HepG2 (cell line): ENCODE measurements around the gene ANKRD11. TPM values are rescaled to one million over a fixed set of nuclear protein-coding genes. Genes with fewer than 3 reads are reported as not detected.
A peak's percentile ranks its signal among the peaks of the same experiment; 100 is the strongest.

Source experiments
- ERF ChIP-seq: IDR thresholded peaks from 2 replicates; pipeline ENCODE4 v1.6.1; 2018; ENCODE audit warnings: missing biosample characterization, missing genetic modification reagents
- FOXO1 ChIP-seq: sonication (generic); formaldehyde crosslinking; IDR thresholded peaks from 2 replicates; pipeline ENCODE4 v1.4.0; 2020; ENCODE audit warnings: missing genetic modification reagents
- NAIF1 ChIP-seq: sonication (generic); formaldehyde crosslinking; IDR thresholded peaks from 2 replicates; pipeline ENCODE4 v1.5.0; 2020; ENCODE audit warnings: mild to moderate bottlenecking, missing genetic modification reagents, borderline replicate concordance
- NRL ChIP-seq: sonication (generic); formaldehyde crosslinking; IDR thresholded peaks from 2 replicates; pipeline ENCODE4 v1.5.0; 2020; ENCODE audit warnings: missing genetic modification reagents, mild to moderate bottlenecking, moderate library complexity, borderline replicate concordance
- SIN3A ChIP-seq: IDR thresholded peaks from 2 replicates; pipeline ENCODE4 v1.6.1; 2011; ENCODE audit warnings: low read depth, mild to moderate bottlenecking, control low read depth, low read length, borderline replicate concordance
- TFDP1 ChIP-seq: IDR thresholded peaks from 2 replicates; pipeline ENCODE4 v1.6.1; 2016; ENCODE audit warnings: missing compliant biosample characterization, missing genetic modification reagents, borderline replicate concordance
- ZBTB38 ChIP-seq: sonication (generic); formaldehyde crosslinking; IDR thresholded peaks from 2 replicates; pipeline ENCODE4 v1.5.1; 2020; ENCODE audit warnings: mild to moderate bottlenecking, missing genetic modification reagents
- ZFP36L2 ChIP-seq: sonication (generic); formaldehyde crosslinking; IDR thresholded peaks from 2 replicates; pipeline ENCODE4 v1.4.0; 2020; ENCODE audit warnings: missing genetic modification reagents
- ZNF180 ChIP-seq: sonication (generic); formaldehyde crosslinking; IDR thresholded peaks from 2 replicates; pipeline ENCODE4 v1.4.0; 2020; ENCODE audit warnings: low read depth, missing genetic modification reagents, borderline replicate concordance
- ZNF33A ChIP-seq: sonication (generic); formaldehyde crosslinking; IDR thresholded peaks from 2 replicates; pipeline ENCODE4 v1.5.1; 2020; ENCODE audit warnings: missing genetic modification reagents, mild to moderate bottlenecking, moderate library complexity, borderline replicate concordance
- ZNF468 ChIP-seq: sonication (generic); formaldehyde crosslinking; IDR thresholded peaks from 2 replicates; pipeline ENCODE4 v1.8.0; 2022; ENCODE audit warnings: mild to moderate bottlenecking, moderate library complexity, missing genetic modification reagents
- ZNF558 ChIP-seq: sonication (generic); formaldehyde crosslinking; IDR thresholded peaks from 2 replicates; pipeline ENCODE4 v1.9.0; 2022; ENCODE audit warnings: mild to moderate bottlenecking, missing genetic modification reagents, borderline replicate concordance
- ZNF567 ChIP-seq: sonication (generic); formaldehyde crosslinking; IDR thresholded peaks from 2 replicates; pipeline ENCODE4 v1.8.1; 2023; ENCODE audit warnings: mild to moderate bottlenecking, missing genetic modification reagents, borderline replicate concordance
- ZNF766 ChIP-seq: sonication (generic); formaldehyde crosslinking; IDR thresholded peaks from 2 replicates; pipeline ENCODE4 v1.5.0; 2020; ENCODE audit warnings: missing genetic modification reagents, borderline replicate concordance
- ZSCAN31 ChIP-seq: sonication (generic); formaldehyde crosslinking; IDR thresholded peaks from 2 replicates; pipeline ENCODE4 v1.5.0; 2020; ENCODE audit warnings: low read depth, mild to moderate bottlenecking, missing genetic modification reagents
- polyA plus RNA-seq, 8 experiments: library from polyadenylated mRNA; depleted of rRNA in 3 of 8; stranded (reverse) in 7 of 8; unstranded in 1 of 8; fragments of >200 nt; fragmentation: Illumina TruSeq in 4 of 8; extraction: Trizol in 4 of 8; gene quantifications; 2 replicates each; pipeline versions ENCODE4 v1.2.1 to v1.2.3, GENCODE V29; 2011 to 2016; ENCODE audit warnings: low read depth in 4 of 8, missing spikeins in 1 of 8, mixed read lengths in 1 of 8; ENCODE audit not compliant: insufficient read depth in 1 of 8
- total RNA-seq, 5 experiments: library from RNA; depleted of rRNA; stranded (reverse); fragments of >200 nt; fragmentation: Illumina TruSeq; extraction: Trizol; gene quantifications; 2 replicates each; pipeline ENCODE4 v1.2.3, GENCODE V29; 2016; ENCODE audit warnings: low read depth in 1 of 5
- TF ChIP-seq, protein P1 (sequence below): IDR thresholded peaks from 2 replicates; pipeline ENCODE4 v1.6.1; 2016; ENCODE audit warnings: low read depth, missing genetic modification reagents, missing compliant biosample characterization
- TF ChIP-seq, protein P2 (sequence below): sonication (generic); formaldehyde crosslinking; conservative IDR thresholded peaks from 2 replicates; pipeline ENCODE4 v1.4.0; 2020; ENCODE audit warnings: missing genetic modification reagents
- TF ChIP-seq, protein P3 (sequence below): sonication (generic); formaldehyde crosslinking; IDR thresholded peaks from 2 replicates; pipeline ENCODE4 v1.4.0; 2020; ENCODE audit warnings: missing genetic modification reagents, low read depth, mild to moderate bottlenecking, borderline replicate concordance
- TF ChIP-seq, protein P4 (sequence below): sonication (generic); formaldehyde crosslinking; IDR thresholded peaks from 2 replicates; pipeline ENCODE4 v1.4.0; 2020; ENCODE audit warnings: missing genetic modification reagents, borderline replicate concordance

The ANKRD11 gene
- total and polyA plus RNA-seq, 2 of the 13 experiments (the other 11 are each of a cell fraction or from before 2014, with no cell fraction given), result 21.4 to 38.4 TPM

DNA sequence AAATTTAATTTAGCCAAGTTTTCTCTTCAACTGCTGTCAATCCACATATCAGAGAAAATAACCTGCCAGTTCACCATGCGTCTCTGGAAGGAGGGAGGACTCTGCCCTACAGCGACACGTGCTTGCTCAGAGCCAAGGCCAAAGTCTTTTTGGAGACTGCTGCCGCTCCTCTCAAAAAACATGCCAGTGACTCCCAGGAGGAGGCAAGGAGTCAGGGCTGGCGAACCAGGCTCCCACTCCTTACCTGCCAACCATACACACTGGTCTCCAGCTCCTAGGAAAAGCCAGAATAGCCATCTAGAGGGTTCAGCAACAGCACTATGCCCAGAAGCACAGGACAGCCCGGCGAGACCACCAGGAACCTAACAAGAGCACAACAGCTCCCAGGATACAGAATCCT is 73.0 kb downstream of the ANKRD11 start (continued):
- TF ChIP-seq, protein P1, sequence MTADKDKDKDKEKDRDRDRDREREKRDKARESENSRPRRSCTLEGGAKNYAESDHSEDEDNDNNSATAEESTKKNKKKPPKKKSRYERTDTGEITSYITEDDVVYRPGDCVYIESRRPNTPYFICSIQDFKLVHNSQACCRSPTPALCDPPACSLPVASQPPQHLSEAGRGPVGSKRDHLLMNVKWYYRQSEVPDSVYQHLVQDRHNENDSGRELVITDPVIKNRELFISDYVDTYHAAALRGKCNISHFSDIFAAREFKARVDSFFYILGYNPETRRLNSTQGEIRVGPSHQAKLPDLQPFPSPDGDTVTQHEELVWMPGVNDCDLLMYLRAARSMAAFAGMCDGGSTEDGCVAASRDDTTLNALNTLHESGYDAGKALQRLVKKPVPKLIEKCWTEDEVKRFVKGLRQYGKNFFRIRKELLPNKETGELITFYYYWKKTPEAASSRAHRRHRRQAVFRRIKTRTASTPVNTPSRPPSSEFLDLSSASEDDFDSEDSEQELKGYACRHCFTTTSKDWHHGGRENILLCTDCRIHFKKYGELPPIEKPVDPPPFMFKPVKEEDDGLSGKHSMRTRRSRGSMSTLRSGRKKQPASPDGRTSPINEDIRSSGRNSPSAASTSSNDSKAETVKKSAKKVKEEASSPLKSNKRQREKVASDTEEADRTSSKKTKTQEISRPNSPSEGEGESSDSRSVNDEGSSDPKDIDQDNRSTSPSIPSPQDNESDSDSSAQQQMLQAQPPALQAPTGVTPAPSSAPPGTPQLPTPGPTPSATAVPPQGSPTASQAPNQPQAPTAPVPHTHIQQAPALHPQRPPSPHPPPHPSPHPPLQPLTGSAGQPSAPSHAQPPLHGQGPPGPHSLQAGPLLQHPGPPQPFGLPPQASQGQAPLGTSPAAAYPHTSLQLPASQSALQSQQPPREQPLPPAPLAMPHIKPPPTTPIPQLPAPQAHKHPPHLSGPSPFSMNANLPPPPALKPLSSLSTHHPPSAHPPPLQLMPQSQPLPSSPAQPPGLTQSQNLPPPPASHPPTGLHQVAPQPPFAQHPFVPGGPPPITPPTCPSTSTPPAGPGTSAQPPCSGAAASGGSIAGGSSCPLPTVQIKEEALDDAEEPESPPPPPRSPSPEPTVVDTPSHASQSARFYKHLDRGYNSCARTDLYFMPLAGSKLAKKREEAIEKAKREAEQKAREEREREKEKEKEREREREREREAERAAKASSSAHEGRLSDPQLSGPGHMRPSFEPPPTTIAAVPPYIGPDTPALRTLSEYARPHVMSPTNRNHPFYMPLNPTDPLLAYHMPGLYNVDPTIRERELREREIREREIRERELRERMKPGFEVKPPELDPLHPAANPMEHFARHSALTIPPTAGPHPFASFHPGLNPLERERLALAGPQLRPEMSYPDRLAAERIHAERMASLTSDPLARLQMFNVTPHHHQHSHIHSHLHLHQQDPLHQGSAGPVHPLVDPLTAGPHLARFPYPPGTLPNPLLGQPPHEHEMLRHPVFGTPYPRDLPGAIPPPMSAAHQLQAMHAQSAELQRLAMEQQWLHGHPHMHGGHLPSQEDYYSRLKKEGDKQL (CRISPR knock-in tag), result no peak
- TF ChIP-seq ZNF468 (CRISPR knock-in tag), result no peak
- TF ChIP-seq SIN3A, result peak; percentile 60; the same call in 1 of the 2 replicates
- no peak for TF ChIP-seq ZFP36L2 (CRISPR knock-in tag)
- TF ChIP-seq ZNF567 (CRISPR knock-in tag), result no peak
- no peak for TF ChIP-seq NRL (CRISPR knock-in tag)
- TF ChIP-seq FOXO1 (CRISPR knock-in tag), result 0 out of 2 replicates have a peak, but pooled peaks have one; percentile 18
- no peak for TF ChIP-seq ZSCAN31 (CRISPR knock-in tag)
- no peak for TF ChIP-seq ZNF180
- TF ChIP-seq ZNF33A (CRISPR knock-in tag), result no peak
- TF ChIP-seq, protein P2, sequence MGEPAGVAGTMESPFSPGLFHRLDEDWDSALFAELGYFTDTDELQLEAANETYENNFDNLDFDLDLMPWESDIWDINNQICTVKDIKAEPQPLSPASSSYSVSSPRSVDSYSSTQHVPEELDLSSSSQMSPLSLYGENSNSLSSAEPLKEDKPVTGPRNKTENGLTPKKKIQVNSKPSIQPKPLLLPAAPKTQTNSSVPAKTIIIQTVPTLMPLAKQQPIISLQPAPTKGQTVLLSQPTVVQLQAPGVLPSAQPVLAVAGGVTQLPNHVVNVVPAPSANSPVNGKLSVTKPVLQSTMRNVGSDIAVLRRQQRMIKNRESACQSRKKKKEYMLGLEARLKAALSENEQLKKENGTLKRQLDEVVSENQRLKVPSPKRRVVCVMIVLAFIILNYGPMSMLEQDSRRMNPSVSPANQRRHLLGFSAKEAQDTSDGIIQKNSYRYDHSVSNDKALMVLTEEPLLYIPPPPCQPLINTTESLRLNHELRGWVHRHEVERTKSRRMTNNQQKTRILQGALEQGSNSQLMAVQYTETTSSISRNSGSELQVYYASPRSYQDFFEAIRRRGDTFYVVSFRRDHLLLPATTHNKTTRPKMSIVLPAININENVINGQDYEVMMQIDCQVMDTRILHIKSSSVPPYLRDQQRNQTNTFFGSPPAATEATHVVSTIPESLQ (CRISPR knock-in tag), result no peak
- TF ChIP-seq ZNF766 (CRISPR knock-in tag), result no peak
- TF ChIP-seq, protein P3, sequence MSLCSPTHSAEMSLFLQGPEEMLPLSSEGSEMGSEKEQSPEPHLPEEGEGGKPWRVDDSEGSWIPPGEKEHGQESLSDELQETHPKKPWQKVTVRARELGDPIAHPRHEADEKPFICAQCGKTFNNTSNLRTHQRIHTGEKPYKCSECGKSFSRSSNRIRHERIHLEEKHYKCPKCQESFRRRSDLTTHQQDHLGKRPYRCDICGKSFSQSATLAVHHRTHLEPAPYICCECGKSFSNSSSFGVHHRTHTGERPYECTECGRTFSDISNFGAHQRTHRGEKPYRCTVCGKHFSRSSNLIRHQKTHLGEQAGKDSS (CRISPR knock-in tag), result no peak
- TF ChIP-seq ZNF558, result no peak
- peak; percentile 57; the same call in 1 of the 2 replicates for TF ChIP-seq ZBTB38 (CRISPR knock-in tag)
- peak; percentile 58; the same call in 1 of the 2 replicates for TF ChIP-seq ERF (CRISPR knock-in tag)
- peak; percentile 78; the same call in 1 of the 2 replicates for TF ChIP-seq TFDP1
- TF ChIP-seq, protein P4, sequence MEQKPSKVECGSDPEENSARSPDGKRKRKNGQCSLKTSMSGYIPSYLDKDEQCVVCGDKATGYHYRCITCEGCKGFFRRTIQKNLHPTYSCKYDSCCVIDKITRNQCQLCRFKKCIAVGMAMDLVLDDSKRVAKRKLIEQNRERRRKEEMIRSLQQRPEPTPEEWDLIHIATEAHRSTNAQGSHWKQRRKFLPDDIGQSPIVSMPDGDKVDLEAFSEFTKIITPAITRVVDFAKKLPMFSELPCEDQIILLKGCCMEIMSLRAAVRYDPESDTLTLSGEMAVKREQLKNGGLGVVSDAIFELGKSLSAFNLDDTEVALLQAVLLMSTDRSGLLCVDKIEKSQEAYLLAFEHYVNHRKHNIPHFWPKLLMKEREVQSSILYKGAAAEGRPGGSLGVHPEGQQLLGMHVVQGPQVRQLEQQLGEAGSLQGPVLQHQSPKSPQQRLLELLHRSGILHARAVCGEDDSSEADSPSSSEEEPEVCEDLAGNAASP (CRISPR knock-in tag), result peak; percentile 81; the same call in 1 of the 2 replicates
- no peak for TF ChIP-seq NAIF1
